Ishikawa (cell line): ENCODE measurements around the gene PLD1.

Source experiments
- FOXM1 ChIP-seq: IDR thresholded peaks from 2 replicates; pipeline ENCODE4 v1.6.1; 2012; ENCODE audit warnings: low read depth, borderline replicate concordance
- MAX ChIP-seq: IDR thresholded peaks from 2 replicates; pipeline ENCODE4 v1.6.1; 2012
- NFIC ChIP-seq: IDR thresholded peaks from 2 replicates; pipeline ENCODE4 v1.6.1; 2012
- RAD21 ChIP-seq: IDR thresholded peaks from 2 replicates; pipeline ENCODE4 v1.6.1; 2012; ENCODE audit warnings: low read depth
- TAF1 ChIP-seq: IDR thresholded peaks from 2 replicates; pipeline ENCODE4 v1.6.1; 2012; ENCODE audit warnings: low read depth, mild to moderate bottlenecking
- TEAD4 ChIP-seq: IDR thresholded peaks from 2 replicates; pipeline ENCODE4 v1.6.1; 2012
- USF1 ChIP-seq: IDR thresholded peaks from 2 replicates; pipeline ENCODE4 v1.6.1; 2012
- ZBTB7A ChIP-seq: IDR thresholded peaks from 2 replicates; pipeline ENCODE4 v1.6.1; 2012; ENCODE audit warnings: low read depth
- TF ChIP-seq, protein P1 (sequence below): IDR thresholded peaks from 2 replicates; pipeline ENCODE4 v1.6.1; 2012; ENCODE audit warnings: low read depth, mild to moderate bottlenecking

DNA sequence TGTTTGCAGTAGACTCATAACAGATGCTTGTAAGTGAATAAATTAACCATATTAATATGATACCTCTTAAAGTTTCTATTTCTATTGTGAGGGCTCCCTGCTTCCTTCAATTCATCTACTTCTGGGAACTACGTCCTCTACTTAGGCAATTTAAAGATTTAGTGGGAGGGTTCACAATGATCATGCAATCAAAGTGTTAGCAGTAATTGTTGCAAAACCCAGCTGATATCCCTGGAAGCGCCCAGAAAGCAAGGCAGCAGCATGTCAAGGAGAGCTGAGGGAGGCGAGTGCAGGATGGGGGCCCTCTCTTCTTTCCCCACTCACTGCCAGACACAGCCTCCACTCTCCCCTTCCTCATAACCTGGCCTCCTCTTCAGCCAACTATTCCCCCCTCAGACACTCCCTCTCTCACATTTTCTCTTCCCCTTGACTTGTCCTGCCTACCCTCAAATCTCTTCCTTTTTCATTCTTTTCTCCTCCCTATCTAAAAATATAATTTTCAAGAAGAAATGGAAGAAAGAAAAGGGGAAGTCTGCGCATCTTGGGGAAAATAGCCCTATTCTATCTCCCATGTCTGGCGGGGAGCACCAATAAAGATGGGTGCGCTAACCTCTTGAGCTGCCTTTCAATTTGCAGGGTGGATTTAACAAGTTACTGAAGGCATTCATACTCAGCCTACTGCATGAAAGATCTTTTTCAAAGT lies 39.5 kb upstream of the PLD1 start:
- no peak for TF ChIP-seq FOXM1
- no peak for TF ChIP-seq TAF1
- no peak for TF ChIP-seq RAD21
- TF ChIP-seq TEAD4: no peak
- no peak for TF ChIP-seq ZBTB7A
- no peak for TF ChIP-seq USF1
- TF ChIP-seq, protein P1, sequence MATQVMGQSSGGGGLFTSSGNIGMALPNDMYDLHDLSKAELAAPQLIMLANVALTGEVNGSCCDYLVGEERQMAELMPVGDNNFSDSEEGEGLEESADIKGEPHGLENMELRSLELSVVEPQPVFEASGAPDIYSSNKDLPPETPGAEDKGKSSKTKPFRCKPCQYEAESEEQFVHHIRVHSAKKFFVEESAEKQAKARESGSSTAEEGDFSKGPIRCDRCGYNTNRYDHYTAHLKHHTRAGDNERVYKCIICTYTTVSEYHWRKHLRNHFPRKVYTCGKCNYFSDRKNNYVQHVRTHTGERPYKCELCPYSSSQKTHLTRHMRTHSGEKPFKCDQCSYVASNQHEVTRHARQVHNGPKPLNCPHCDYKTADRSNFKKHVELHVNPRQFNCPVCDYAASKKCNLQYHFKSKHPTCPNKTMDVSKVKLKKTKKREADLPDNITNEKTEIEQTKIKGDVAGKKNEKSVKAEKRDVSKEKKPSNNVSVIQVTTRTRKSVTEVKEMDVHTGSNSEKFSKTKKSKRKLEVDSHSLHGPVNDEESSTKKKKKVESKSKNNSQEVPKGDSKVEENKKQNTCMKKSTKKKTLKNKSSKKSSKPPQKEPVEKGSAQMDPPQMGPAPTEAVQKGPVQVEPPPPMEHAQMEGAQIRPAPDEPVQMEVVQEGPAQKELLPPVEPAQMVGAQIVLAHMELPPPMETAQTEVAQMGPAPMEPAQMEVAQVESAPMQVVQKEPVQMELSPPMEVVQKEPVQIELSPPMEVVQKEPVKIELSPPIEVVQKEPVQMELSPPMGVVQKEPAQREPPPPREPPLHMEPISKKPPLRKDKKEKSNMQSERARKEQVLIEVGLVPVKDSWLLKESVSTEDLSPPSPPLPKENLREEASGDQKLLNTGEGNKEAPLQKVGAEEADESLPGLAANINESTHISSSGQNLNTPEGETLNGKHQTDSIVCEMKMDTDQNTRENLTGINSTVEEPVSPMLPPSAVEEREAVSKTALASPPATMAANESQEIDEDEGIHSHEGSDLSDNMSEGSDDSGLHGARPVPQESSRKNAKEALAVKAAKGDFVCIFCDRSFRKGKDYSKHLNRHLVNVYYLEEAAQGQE: no peak
- no peak for TF ChIP-seq MAX
- no peak for TF ChIP-seq NFIC
